Mesenchymal stem cell (in vitro differentiated cells and primary cell): ENCODE data around the gene WEE2.

Experiments used
- DNase-seq: peaks from one replicate; pipeline ENCODE4 v3.0.0-alpha.2; 2013
- H2AFZ ChIP-seq: one replicate; pipeline ENCODE4 v1.6.1; 2013; ENCODE audit warnings: low read depth, mild to moderate bottlenecking, control low read depth, inconsistent platforms, low read length, moderate library complexity
- H2AK5ac ChIP-seq: 2 replicates; pipeline ENCODE4 v1.6.1; 2013; ENCODE audit warnings: low read length, moderate library complexity, mild to moderate bottlenecking, inconsistent platforms; ENCODE audit not compliant: severe bottlenecking
- H2BK120ac ChIP-seq: one replicate; pipeline ENCODE4 v1.6.1; 2013; ENCODE audit warnings: low read depth, mild to moderate bottlenecking, inconsistent platforms, low read length, moderate library complexity
- H2BK12ac ChIP-seq, 2 experiments: one replicate each; pipeline ENCODE4 v1.6.1; 2013; ENCODE audit warnings: inconsistent platforms in 2 of 2, low read length in 2 of 2, mild to moderate bottlenecking in 2 of 2, moderate library complexity in 2 of 2, control low read depth in 1 of 2
- H2BK15ac ChIP-seq: one replicate; pipeline ENCODE4 v1.6.1; 2013; ENCODE audit warnings: mild to moderate bottlenecking, low read depth, inconsistent platforms; ENCODE audit not compliant: poor library complexity, severe bottlenecking
- H2BK5ac ChIP-seq: 2 replicates; pipeline ENCODE4 v1.6.1; 2013; ENCODE audit warnings: low read depth, mild to moderate bottlenecking, low read length, control low read depth, inconsistent platforms; ENCODE audit not compliant: poor library complexity, severe bottlenecking
- H3K14ac ChIP-seq, 2 experiments: one replicate each; pipeline ENCODE4 v1.6.1; 2013; ENCODE audit warnings: inconsistent platforms in 2 of 2, low read length in 2 of 2, control low read depth in 1 of 2, mild to moderate bottlenecking in 1 of 2, moderate library complexity in 1 of 2
- H3K18ac ChIP-seq, 2 experiments: one replicate each; pipeline ENCODE4 v1.6.1; 2013; ENCODE audit warnings: inconsistent platforms in 2 of 2, low read length in 2 of 2, control low read depth in 1 of 2, low read depth in 1 of 2, mild to moderate bottlenecking in 1 of 2
- H3K23ac ChIP-seq, 2 experiments: one replicate each; pipeline ENCODE4 v1.6.1; 2013; ENCODE audit warnings: inconsistent platforms in 2 of 2, low read length in 2 of 2, mild to moderate bottlenecking in 2 of 2, moderate library complexity in 2 of 2, control low read depth in 1 of 2
- H3K27ac ChIP-seq: 2 replicates; pipeline ENCODE4 v1.5.1; 2013; ENCODE audit warnings: mild to moderate bottlenecking, moderate library complexity, low read length, control low read depth, inconsistent platforms; ENCODE audit not compliant: poor library complexity, severe bottlenecking
- H3K27me3 ChIP-seq, 2 experiments: 2 replicates each; pipeline versions ENCODE4 v1.6.1 to v1.7.0; 2013; ENCODE audit warnings: low read length in 2 of 2, mild to moderate bottlenecking in 2 of 2, moderate library complexity in 2 of 2, control low read depth in 1 of 2, inconsistent platforms in 1 of 2; ENCODE audit not compliant: control insufficient read depth in 1 of 2, insufficient read depth in 1 of 2
- H3K36me3 ChIP-seq, 2 experiments: 2 replicates each; pipeline versions ENCODE4 v1.6.1 to v1.7.0; 2013; ENCODE audit warnings: low read length in 2 of 2, control low read depth in 1 of 2, inconsistent platforms in 1 of 2, low read depth in 1 of 2, mild to moderate bottlenecking in 1 of 2; ENCODE audit not compliant: insufficient read depth in 2 of 2, control insufficient read depth in 1 of 2
- H3K4ac ChIP-seq, 2 experiments: one replicate each; pipeline ENCODE4 v1.6.1; 2013; ENCODE audit warnings: inconsistent platforms in 2 of 2, low read length in 2 of 2, mild to moderate bottlenecking in 2 of 2, moderate library complexity in 2 of 2, control low read depth in 1 of 2, low read depth in 1 of 2
- H3K4me1 ChIP-seq: 2 replicates; pipeline ENCODE4 v1.6.1; 2013; ENCODE audit warnings: low read depth, low read length, control low read depth; ENCODE audit not compliant: control insufficient read depth, insufficient read depth
- H3K4me2 ChIP-seq: 2 replicates; pipeline ENCODE4 v1.6.1; 2013; ENCODE audit warnings: low read length, mild to moderate bottlenecking, inconsistent platforms; ENCODE audit not compliant: poor library complexity, severe bottlenecking
- H3K4me3 ChIP-seq, 2 experiments: 2 replicates each; pipeline versions ENCODE4 v1.5.1 to v1.7.0; 2013; ENCODE audit warnings: low read length in 2 of 2, mild to moderate bottlenecking in 2 of 2, control low read depth in 1 of 2, low read depth in 1 of 2; ENCODE audit not compliant: insufficient read depth in 1 of 2
- H3K79me1 ChIP-seq: replicated peaks from 2 replicates; pipeline ENCODE4 v1.6.1; 2013; ENCODE audit warnings: mild to moderate bottlenecking, control low read depth, low read length, inconsistent platforms; ENCODE audit not compliant: poor library complexity, severe bottlenecking
- H3K9ac ChIP-seq: 2 replicates; pipeline ENCODE4 v1.7.0; 2013; ENCODE audit warnings: mild to moderate bottlenecking, low read length, moderate library complexity
- H3K9me3 ChIP-seq: 2 replicates; pipeline ENCODE4 v1.7.0; 2013; ENCODE audit warnings: mild to moderate bottlenecking, low read length; ENCODE audit not compliant: control insufficient read depth
- H4K8ac ChIP-seq: one replicate; pipeline ENCODE4 v1.6.1; 2013; ENCODE audit warnings: inconsistent platforms, mild to moderate bottlenecking, low read length, moderate library complexity
- H4K91ac ChIP-seq: one replicate; pipeline ENCODE4 v1.6.1; 2013; ENCODE audit warnings: mild to moderate bottlenecking, low read length, inconsistent platforms
- WGBS: methylation state at CpG from one replicate; pipeline ENCODE4 v1.1.7; 2013; ENCODE audit warnings: mixed read lengths; 5-methylcytosine and 5-hydroxymethylcytosine counted together

WEE2 gene

DNA sequence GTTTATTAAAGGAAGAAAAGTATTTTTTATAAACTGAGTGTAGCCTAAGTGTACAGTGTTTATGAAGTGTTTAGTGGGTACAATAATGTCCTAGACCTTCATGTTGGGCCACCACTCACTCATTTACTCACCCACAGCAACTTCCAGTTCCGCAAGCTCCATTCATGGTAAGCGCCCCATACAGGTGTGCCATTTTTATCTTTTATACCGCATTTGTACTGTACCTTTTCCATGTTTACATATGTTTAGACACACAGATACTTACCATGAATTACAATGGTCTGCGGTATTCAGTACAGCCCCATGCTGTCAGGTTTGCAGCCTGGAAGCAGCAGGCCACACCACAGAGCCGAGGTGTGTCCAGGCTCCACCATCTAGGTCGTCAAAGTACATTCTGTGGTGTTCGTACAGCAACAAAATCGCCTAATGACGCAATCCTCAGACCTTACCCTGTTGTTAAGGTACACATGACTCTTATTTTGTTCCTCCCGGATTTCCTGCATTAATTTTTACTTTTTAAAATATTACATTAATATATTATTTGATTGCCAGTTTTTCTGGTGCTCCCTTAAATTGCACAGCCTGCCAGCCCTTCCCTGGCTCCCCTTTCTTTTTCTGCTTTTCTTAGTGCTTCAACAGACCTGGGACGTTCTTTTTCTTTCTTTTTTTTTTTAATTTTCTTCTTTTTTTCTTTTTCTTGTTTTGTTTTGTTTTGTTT lies 29.1 kb downstream of the WEE2 start:
- H3K9ac ChIP-seq, result peak overlapping the region; percentile 97
- no peak overlapping the region for H3K18ac ChIP-seq
- no peak overlapping the region for H3K23ac ChIP-seq
- peak overlapping the region; percentile 71 for H3K4me2 ChIP-seq
- peaks cover 7% of the 10 kb centered on the region for H3K4me1 ChIP-seq
- peak overlapping the region; percentile 7 for H4K91ac ChIP-seq
- H3K14ac ChIP-seq, result no peak overlapping the region
- peak overlapping the region; percentile 80 for H2AFZ ChIP-seq
- no peak overlapping the region for H2BK5ac ChIP-seq
- no peaks in the 10 kb centered on the region for H3K9me3 ChIP-seq
- peaks cover 4 to 30% of the 10 kb centered on the region in 2 experiments for H3K36me3 ChIP-seq
- H3K27me3 ChIP-seq, result no peaks in the 10 kb centered on the region
- H2BK12ac ChIP-seq, result no peak overlapping the region
- no peak overlapping the region for H3K4ac ChIP-seq
- no peak overlapping the region for H2BK15ac ChIP-seq
- H3K79me1 ChIP-seq, result peaks cover 11% of the 10 kb centered on the region
- H2AK5ac ChIP-seq, result no peak overlapping the region
- peak; percentile 2 for DNase-seq
- H3K27ac ChIP-seq, result peak overlapping the region; percentile 84
- H3K4me3 ChIP-seq, result peak overlapping the region; percentile 65 to 91
- H4K8ac ChIP-seq, result peak overlapping the region; percentile 100
- WGBS, result 94% methylated on average over 10 of the region's 11 CpGs
- peak overlapping the region; percentile 67 for H2BK120ac ChIP-seq

DNA sequence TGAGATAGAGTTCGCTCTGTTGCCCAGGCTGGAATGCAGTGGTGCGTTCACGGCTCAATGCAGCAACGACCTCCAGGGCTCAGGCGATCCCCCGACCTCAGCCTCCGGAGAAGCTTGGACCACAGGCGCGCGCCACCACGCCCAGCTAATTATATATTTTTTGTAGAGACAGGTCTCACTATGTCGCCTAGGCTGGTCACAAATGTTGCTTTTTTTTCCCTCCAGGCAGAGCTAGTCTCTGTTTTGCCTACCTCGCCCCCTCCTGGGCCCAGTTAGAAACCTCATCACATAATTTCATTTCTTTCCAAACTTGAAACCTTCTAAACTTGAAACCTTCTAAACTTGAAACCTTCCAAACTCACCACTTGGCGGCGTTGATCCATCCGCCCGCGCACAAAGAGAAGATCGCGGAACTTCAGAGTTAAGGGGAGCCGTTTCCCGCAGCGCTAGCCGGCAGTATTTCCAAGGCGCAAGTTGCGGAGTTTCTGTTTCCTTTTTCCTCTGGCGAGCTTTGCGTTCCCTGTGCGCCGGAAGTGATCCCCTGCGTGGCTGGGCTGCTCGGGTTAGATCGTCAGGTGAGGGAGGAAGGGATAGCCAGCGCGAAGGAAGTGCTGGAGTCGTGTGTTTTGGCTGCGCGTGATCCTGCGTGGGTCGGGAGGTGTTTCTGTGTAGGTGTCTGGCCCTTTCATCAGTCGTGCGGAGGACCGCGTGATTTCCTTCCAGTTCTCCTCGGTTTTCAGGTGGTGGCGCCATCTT lies 29.9 kb downstream of the WEE2 start, which contains the start of gene SSBP1:
TSS of gene SSBP1 (plus strand) at position 523 of the 756 bp plus-strand sequence. CDS start 809 bp downstream, outside the sequence.
- peak within 1 kb of the TSS; percentile 77 to 90 for H3K18ac ChIP-seq
- peaks cover 11% of the 10 kb centered on the region for H3K79me1 ChIP-seq
- H3K14ac ChIP-seq, result no peak within 1 kb of the TSS
- no peaks in the 10 kb centered on the region for H3K27me3 ChIP-seq
- no peak within 1 kb of the TSS for H2BK5ac ChIP-seq
- peak within 1 kb of the TSS; percentile 67 for H2BK120ac ChIP-seq
- peak within 1 kb of the TSS; percentile 97 for H3K9ac ChIP-seq
- peaks cover 8 to 37% of the 10 kb centered on the region in 2 experiments for H3K36me3 ChIP-seq
- H4K8ac ChIP-seq, result peak within 1 kb of the TSS; percentile 100
- H3K4me2 ChIP-seq, result peak within 1 kb of the TSS; percentile 74
- peak within 1 kb of the TSS; percentile 47 to 49 for H3K4ac ChIP-seq
- no peaks in the 10 kb centered on the region for H3K9me3 ChIP-seq
- peak within 1 kb of the TSS; percentile 85 for H3K27ac ChIP-seq
- peaks cover 7% of the 10 kb centered on the region for H3K4me1 ChIP-seq
- H4K91ac ChIP-seq, result peak within 1 kb of the TSS; percentile 95
- peak within 1 kb of the TSS; percentile 91 for H3K4me3 ChIP-seq
- no peak within 1 kb of the TSS for H3K23ac ChIP-seq
- DNase-seq, result peak; percentile 97
- no peak within 1 kb of the TSS for H2BK15ac ChIP-seq
- no peak within 1 kb of the TSS for H2AK5ac ChIP-seq
- 8% methylated on average over 41 of the region's 46 CpGs for WGBS
- no peak within 1 kb of the TSS for H2BK12ac ChIP-seq
- peak within 1 kb of the TSS; percentile 95 for H2AFZ ChIP-seq

DNA sequence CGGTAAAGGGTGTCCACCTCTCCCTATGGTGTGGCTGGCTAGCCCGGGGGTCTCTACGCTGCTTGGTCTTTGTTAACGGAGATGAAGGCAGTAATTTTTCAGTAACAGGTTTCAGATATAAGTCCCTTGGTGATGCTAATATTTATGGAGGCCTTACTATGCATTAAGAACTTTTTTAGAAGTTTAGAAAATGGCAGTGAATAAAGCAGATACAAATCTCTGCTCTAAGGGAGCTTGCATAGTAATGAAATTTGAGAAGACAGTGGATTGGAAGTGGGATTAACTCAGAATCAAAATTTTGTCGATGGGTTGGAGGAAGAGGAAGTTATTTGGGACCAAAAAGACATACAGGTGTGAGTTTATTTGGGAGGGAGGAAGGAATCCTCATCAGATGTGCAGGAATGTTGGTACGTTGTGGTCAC lies 30.4 kb downstream of the WEE2 start:
- peak overlapping the region; percentile 98 for H4K8ac ChIP-seq
- DNase-seq, result no peak
- peak overlapping the region; percentile 97 for H3K9ac ChIP-seq
- H2BK120ac ChIP-seq, result no peak overlapping the region
- H3K4me2 ChIP-seq, result peak overlapping the region; percentile 67
- H3K18ac ChIP-seq, result peak overlapping the region in 1 of 2 experiments; percentile 25
- H2BK12ac ChIP-seq, result no peak overlapping the region
- H3K23ac ChIP-seq, result no peak overlapping the region
- no peak overlapping the region for H2BK15ac ChIP-seq
- peak overlapping the region; percentile 91 for H3K4me3 ChIP-seq
- peaks cover 7% of the 10 kb centered on the region for H3K4me1 ChIP-seq
- H2AFZ ChIP-seq, result no peak overlapping the region
- no peaks in the 10 kb centered on the region for H3K9me3 ChIP-seq
- WGBS, result 3% methylated on average over 6 of the region's 6 CpGs
- no peak overlapping the region for H3K14ac ChIP-seq
- H2BK5ac ChIP-seq, result no peak overlapping the region
- H3K36me3 ChIP-seq, result peaks cover 9 to 43% of the 10 kb centered on the region in 2 experiments
- no peak overlapping the region for H2AK5ac ChIP-seq
- peak overlapping the region; percentile 33 to 49 for H3K4ac ChIP-seq
- H4K91ac ChIP-seq, result peak overlapping the region; percentile 48
- H3K27me3 ChIP-seq, result no peaks in the 10 kb centered on the region
- peak overlapping the region; percentile 85 for H3K27ac ChIP-seq
- peaks cover 16% of the 10 kb centered on the region for H3K79me1 ChIP-seq

DNA sequence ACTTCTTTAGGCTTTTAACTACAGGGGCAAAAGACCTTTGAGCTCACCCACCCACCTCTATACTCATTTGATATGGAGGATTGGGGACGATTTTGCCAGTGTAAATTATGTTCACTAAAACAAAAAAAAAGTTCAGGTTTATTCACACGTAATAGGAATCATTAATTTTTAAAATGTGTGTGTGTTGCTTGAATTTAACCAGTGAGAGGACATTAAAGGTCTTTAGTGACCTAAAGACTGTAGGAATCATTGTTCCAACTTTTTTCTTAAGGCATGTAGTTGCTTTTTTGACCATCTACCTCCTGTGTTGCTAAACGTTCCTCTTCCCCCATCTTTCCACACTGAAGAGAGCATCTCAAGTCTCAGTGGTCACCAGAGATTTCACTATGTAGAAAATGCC lies 31.1 kb downstream of the WEE2 start:
- no peak overlapping the region for H3K27ac ChIP-seq
- H2BK15ac ChIP-seq, result no peak overlapping the region
- H3K4me1 ChIP-seq, result peaks cover 7% of the 10 kb centered on the region
- H2BK12ac ChIP-seq, result no peak overlapping the region
- peaks cover 18% of the 10 kb centered on the region for H3K79me1 ChIP-seq
- no peak overlapping the region for H2BK5ac ChIP-seq
- H3K18ac ChIP-seq, result no peak overlapping the region
- H3K4ac ChIP-seq, result no peak overlapping the region
- H3K27me3 ChIP-seq, result no peaks in the 10 kb centered on the region
- no peak overlapping the region for H3K23ac ChIP-seq
- H2AFZ ChIP-seq, result no peak overlapping the region
- no peak overlapping the region for H4K91ac ChIP-seq
- H2BK120ac ChIP-seq, result no peak overlapping the region
- peak overlapping the region; percentile 97 for H3K9ac ChIP-seq
- WGBS, result 96% methylated on average over 2 of the region's 3 CpGs
- peak overlapping the region; percentile 63 for H2AK5ac ChIP-seq
- peaks cover 12 to 49% of the 10 kb centered on the region in 2 experiments for H3K36me3 ChIP-seq
- peak overlapping the region; percentile 74 for H3K4me2 ChIP-seq
- DNase-seq, result no peak
- H3K14ac ChIP-seq, result no peak overlapping the region
- H4K8ac ChIP-seq, result no peak overlapping the region
- no peaks in the 10 kb centered on the region for H3K9me3 ChIP-seq
- H3K4me3 ChIP-seq, result peak overlapping the region in 1 of 2 experiments; percentile 91
